ENCODE results near the gene ZSCAN26. TPM values are rescaled to one million over a fixed set of nuclear protein-coding genes. Genes with fewer than 3 reads are reported as not detected.

Gene ZSCAN26
- total and polyA plus RNA-seq, 2 donors (not counting 1 experiment from before 2014, with no cell fraction given) = 17.9 to 29.3 TPM

- DNase-seq (no peak), ATAC-seq (ENCODE audit: low read depth) (no peak)
- H3K4me3 ChIP-seq (ENCODE audit: control extremely low read depth in 1 of 5, extremely low read depth in 1 of 5, insufficient read depth in 1 of 5, low read depth in 2 of 5, low read length in 4 of 5) = no peak overlapping the region
- peaks cover 4% of the 10 kb centered on the region for H3K27me3 Mint-ChIP-seq
- H3K9me3 ChIP-seq (ENCODE audit: control extremely low read depth in 1 of 3, control insufficient read depth in 2 of 3, insufficient read depth in 1 of 3, low read length in 2 of 3) = peaks cover 1 to 23% (median 10%) of the 10 kb centered on the region in 3 donors
- intact Hi-C loops (cut with micrococcal nuclease) = no loop called here
- H3K9ac ChIP-seq (ENCODE audit: low read length) = no peak overlapping the region
- CTCF ChIA-PET = no interaction called here
- H4K20me1 ChIP-seq (ENCODE audit: control insufficient read depth, insufficient read depth, low read length, poor library complexity, severe bottlenecking) = no peaks in the 10 kb centered on the region
- no peaks in the 10 kb centered on the region for H3K4me1 ChIP-seq (ENCODE audit: control insufficient read depth in 2 of 2, insufficient read depth in 2 of 2, low read length in 2 of 2)
- 100% methylated on average over 2 of the region's 3 CpGs for WGBS (ENCODE audit: insufficient coverage)
- peaks cover 24% of the 10 kb centered on the region for H3K9me3 Mint-ChIP-seq (ENCODE audit: insufficient read depth)
- no peaks in the 10 kb centered on the region for H3K4me1 Mint-ChIP-seq
- POLR2A ChIA-PET = no interaction called here
- H3K4me2 ChIP-seq (replicated peaks; ENCODE audit: low read depth, low read length, poor library complexity, severe bottlenecking) = no peak overlapping the region
- no peaks in the 10 kb centered on the region for H3K79me2 ChIP-seq (ENCODE audit: control insufficient read depth, insufficient read depth, low read length)
- no peaks in the 10 kb centered on the region for H3K27me3 ChIP-seq (replicated peaks in 1 of 4; ENCODE audit: control extremely low read depth in 1 of 4, control insufficient read depth in 3 of 4, insufficient read depth in 4 of 4, low read length in 3 of 4)
- H2AFZ ChIP-seq (ENCODE audit: insufficient read depth, low read depth, low read length, poor library complexity, severe bottlenecking) = no peak overlapping the region
- H3K36me3 ChIP-seq (replicated peaks in 1 of 2; ENCODE audit: control extremely low read depth in 1 of 2, control insufficient read depth in 1 of 2, extremely low read depth in 1 of 2, insufficient read depth in 2 of 2, low read length in 1 of 2) = peaks cover 0 to 1% of the 10 kb centered on the region in 2 experiments
- no peak overlapping the region for H3K4me3 Mint-ChIP-seq
- TF ChIP-seq EZH2 (IDR thresholded peaks at IDR 0.05; ENCODE audit: borderline replicate concordance, insufficient read depth, low read depth, low read length, poor library complexity, severe bottlenecking) = no peak
- no peak for TF ChIP-seq CTCF (IDR thresholded peaks at IDR 0.05)
- no peak overlapping the region for H3K27ac ChIP-seq (ENCODE audit: low read length in 2 of 2)
- H3K27ac Mint-ChIP-seq = no peak overlapping the region
Measured at GRCh38 chr6:28322661-28323060, 55.7 kb downstream of the ZSCAN26 start.

- Mint-ChIP-seq H3K9me3 (ENCODE audit: insufficient read depth) (peaks cover 29% of the 10 kb centered on the region), H3K27me3 (peaks cover 4% of the 10 kb centered on the region), H3K4me3 (no peak overlapping the region), H3K27ac (no peak overlapping the region), H3K4me1 (no peaks in the 10 kb centered on the region)
- ChIA-PET CTCF (no interaction called here), POLR2A (no interaction called here)
- H3K79me2 ChIP-seq (ENCODE audit: control insufficient read depth, insufficient read depth, low read length) = no peaks in the 10 kb centered on the region
- H3K4me1 ChIP-seq (ENCODE audit: control insufficient read depth in 2 of 2, insufficient read depth in 2 of 2, low read length in 2 of 2) = no peaks in the 10 kb centered on the region
- peaks cover 1 to 25% (median 12%) of the 10 kb centered on the region in 3 donors for H3K9me3 ChIP-seq (ENCODE audit: control extremely low read depth in 1 of 3, control insufficient read depth in 2 of 3, insufficient read depth in 1 of 3, low read length in 2 of 3)
- H3K9ac ChIP-seq (ENCODE audit: low read length) = no peak overlapping the region
- no peak for ATAC-seq (ENCODE audit: low read depth)
- no peak for DNase-seq
- H2AFZ ChIP-seq (ENCODE audit: insufficient read depth, low read depth, low read length, poor library complexity, severe bottlenecking) = no peak overlapping the region
- no peaks in the 10 kb centered on the region for H4K20me1 ChIP-seq (ENCODE audit: control insufficient read depth, insufficient read depth, low read length, poor library complexity, severe bottlenecking)
- no peak overlapping the region for H3K27ac ChIP-seq (ENCODE audit: low read length in 2 of 2)
- 100% methylated on average over 1 of the region's 1 CpG for WGBS (ENCODE audit: insufficient coverage)
- no peak for TF ChIP-seq EZH2 (IDR thresholded peaks at IDR 0.05; ENCODE audit: borderline replicate concordance, insufficient read depth, low read depth, low read length, poor library complexity, severe bottlenecking)
- TF ChIP-seq CTCF (IDR thresholded peaks at IDR 0.05) = no peak
- intact Hi-C loops (cut with micrococcal nuclease) = no loop called here
- H3K4me2 ChIP-seq (replicated peaks; ENCODE audit: low read depth, low read length, poor library complexity, severe bottlenecking) = no peak overlapping the region
- H3K4me3 ChIP-seq (ENCODE audit: control extremely low read depth in 1 of 5, extremely low read depth in 1 of 5, insufficient read depth in 1 of 5, low read depth in 2 of 5, low read length in 4 of 5) = no peak overlapping the region
- no peaks in the 10 kb centered on the region for H3K27me3 ChIP-seq (replicated peaks in 1 of 4; ENCODE audit: control extremely low read depth in 1 of 4, control insufficient read depth in 3 of 4, insufficient read depth in 4 of 4, low read length in 3 of 4)
- H3K36me3 ChIP-seq (replicated peaks in 1 of 2; ENCODE audit: control extremely low read depth in 1 of 2, control insufficient read depth in 1 of 2, extremely low read depth in 1 of 2, insufficient read depth in 2 of 2, low read length in 1 of 2) = peaks cover 0 to 1% of the 10 kb centered on the region in 2 experiments
Measured at GRCh38 chr6:28323813-28324424, 57.0 kb downstream of the ZSCAN26 start.

Measured in B cell (primary cell).